Measurements from ENCODE around the gene OR13C2. TPM values are rescaled to one million over a fixed set of nuclear protein-coding genes. Genes with fewer than 3 reads are reported as not detected.
"Not testable (repeated sequence)": the region's sequence is repeated elsewhere in the genome, so short reads cannot be mapped to it uniquely, and the experiment has no call there.

OR13C2 gene, protein sequence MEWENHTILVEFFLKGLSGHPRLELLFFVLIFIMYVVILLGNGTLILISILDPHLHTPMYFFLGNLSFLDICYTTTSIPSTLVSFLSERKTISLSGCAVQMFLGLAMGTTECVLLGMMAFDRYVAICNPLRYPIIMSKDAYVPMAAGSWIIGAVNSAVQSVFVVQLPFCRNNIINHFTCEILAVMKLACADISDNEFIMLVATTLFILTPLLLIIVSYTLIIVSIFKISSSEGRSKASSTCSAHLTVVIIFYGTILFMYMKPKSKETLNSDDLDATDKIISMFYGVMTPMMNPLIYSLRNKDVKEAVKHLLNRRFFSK
- not detected for total RNA-seq

DNA sequence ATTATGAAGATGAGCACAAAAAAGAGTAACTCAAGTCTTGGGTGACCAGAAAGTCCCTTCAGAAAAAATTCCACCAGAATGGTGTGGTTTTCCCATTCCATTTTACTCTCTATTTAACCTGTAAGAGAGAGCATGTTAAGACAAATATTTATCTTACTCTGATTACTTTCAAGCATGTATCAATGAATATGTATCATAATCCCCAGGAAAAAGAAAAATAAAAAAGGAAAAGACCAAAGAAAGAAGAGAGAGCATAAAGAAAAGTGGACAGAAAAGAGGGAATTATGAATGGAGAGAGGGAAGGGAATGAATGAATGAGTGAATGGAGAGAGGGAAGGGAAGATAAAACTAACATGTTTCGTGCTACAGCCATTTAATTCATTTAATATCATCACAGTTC lies at the start of gene OR13C2:
OR13C2 (minus strand) TSS at position 101 of the 400 bp plus-strand sequence; CDS start at position 101, 0 bp downstream.
- 72 to 85% methylated on average over 1 of the region's 1 CpG for WGBS, 2 donors
- H3K36me3 ChIP-seq, result not testable (repeated sequence)

DNA sequence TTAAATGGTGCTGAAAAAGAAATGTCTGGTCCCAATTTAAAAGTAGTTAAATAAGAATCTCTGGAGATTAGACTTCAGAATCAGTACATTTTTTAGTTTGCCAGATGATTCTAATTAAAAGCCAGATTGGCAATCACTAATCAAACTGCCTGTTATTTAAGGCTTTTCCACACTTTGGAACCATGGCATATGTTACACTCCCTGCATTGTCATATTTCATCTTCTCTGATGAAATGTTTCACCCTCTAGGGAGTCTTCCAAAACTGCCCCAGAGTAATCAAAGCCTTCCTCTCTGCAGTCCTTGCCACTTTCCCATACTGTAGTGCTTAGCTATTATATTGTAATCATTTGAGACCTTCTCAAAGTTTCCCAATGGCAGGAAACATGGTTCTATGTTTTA lies 30.0 kb upstream of the OR13C2 start:
- TF ChIP-seq EP300 (IDR thresholded peaks at IDR 0.05) (no peak), POLR2A (IDR thresholded peaks at IDR 0.05) (no peak)
- TF ChIP-seq, protein P1, sequence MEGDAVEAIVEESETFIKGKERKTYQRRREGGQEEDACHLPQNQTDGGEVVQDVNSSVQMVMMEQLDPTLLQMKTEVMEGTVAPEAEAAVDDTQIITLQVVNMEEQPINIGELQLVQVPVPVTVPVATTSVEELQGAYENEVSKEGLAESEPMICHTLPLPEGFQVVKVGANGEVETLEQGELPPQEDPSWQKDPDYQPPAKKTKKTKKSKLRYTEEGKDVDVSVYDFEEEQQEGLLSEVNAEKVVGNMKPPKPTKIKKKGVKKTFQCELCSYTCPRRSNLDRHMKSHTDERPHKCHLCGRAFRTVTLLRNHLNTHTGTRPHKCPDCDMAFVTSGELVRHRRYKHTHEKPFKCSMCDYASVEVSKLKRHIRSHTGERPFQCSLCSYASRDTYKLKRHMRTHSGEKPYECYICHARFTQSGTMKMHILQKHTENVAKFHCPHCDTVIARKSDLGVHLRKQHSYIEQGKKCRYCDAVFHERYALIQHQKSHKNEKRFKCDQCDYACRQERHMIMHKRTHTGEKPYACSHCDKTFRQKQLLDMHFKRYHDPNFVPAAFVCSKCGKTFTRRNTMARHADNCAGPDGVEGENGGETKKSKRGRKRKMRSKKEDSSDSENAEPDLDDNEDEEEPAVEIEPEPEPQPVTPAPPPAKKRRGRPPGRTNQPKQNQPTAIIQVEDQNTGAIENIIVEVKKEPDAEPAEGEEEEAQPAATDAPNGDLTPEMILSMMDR (IDR thresholded peaks at IDR 0.05), result no peak
- H3K9me3 ChIP-seq, result peaks cover 0 to 40% (median 5%) of the 10 kb centered on the region in 4 donors
- H3K27me3 ChIP-seq, result no peaks in the 10 kb centered on the region
- no peak overlapping the region for H3K27ac ChIP-seq
- DNase-seq (ENCODE audit: low spot score in 2 of 2), result no peak
- no peaks in the 10 kb centered on the region for H3K4me1 ChIP-seq
- H3K36me3 ChIP-seq, result no peaks in the 10 kb centered on the region
- no peak overlapping the region for H3K4me3 ChIP-seq

More for the DNA sequence above, at the start of gene OR13C2:
- not testable (repeated sequence) for DNase-seq (ENCODE audit: low spot score in 2 of 2); H3K27me3 ChIP-seq; H3K9me3 ChIP-seq; H3K4me1 ChIP-seq; H3K27ac ChIP-seq
- peak within 1 kb of the TSS in 1 of 4 donors; percentile 4 for H3K4me3 ChIP-seq

DNA sequence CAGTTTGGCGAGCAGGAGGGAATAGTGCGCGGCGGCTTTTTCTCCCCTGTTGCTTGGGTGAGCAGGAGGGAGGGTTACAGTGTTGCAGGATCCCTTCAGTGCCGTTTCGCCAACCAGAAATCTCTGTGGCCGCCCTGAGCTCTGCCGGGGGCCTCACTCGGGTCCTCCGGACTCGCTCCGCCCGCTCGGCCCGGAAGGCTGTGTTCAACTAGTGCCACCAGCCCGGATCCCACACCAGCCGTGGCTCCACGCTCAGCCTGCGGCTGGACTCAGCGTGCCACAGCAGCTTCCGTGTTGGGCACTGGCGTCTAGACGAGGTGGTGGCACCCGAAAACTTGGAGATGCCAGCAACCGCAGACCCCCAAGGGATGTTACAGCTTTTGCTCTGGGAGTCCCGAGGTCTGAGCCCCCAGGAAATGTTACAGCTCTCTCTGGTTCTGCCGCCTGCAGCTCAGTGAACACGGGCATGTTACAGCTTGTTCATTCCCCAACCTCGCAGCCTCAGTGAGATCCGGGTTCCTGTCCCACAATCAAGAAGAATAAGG lies 28.6 kb upstream of the OR13C2 start:
- no peaks in the 10 kb centered on the region for H3K36me3 ChIP-seq
- H3K9me3 ChIP-seq, result peaks cover 0 to 29% (median under 1%) of the 10 kb centered on the region in 4 donors
- no peak for DNase-seq (ENCODE audit: low spot score in 2 of 2)
- 93 to 94% methylated on average over 13 to 30 of the region's 30 CpGs for WGBS, 2 donors
- no peak for TF ChIP-seq EP300 (IDR thresholded peaks at IDR 0.05)
- TF ChIP-seq, protein P1 (IDR thresholded peaks at IDR 0.05), result no peak
- no peak for TF ChIP-seq POLR2A (IDR thresholded peaks at IDR 0.05)
- no peaks in the 10 kb centered on the region for H3K27me3 ChIP-seq
- H3K4me1 ChIP-seq, result no peaks in the 10 kb centered on the region
- no peak overlapping the region for H3K4me3 ChIP-seq
- H3K27ac ChIP-seq, result no peak overlapping the region

DNA sequence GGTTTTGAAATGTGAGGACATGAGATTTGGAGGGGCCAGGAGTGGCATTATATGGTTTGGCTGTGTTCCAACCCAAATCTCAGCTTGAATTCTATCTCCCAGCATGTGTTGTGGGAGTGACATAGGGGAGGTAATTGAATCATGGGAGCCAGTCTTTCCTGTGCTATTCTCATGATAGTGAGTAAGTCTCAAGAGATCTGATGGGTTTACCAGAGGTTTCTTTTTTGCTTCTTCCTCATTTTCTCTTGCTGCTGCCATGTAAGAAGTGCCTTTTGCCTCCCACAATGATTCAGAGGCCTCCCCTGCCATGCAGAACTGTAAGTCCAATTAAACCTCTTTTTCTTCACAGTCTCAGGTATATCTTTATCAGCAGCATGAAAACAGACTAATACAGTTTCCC lies 20.5 kb upstream of the OR13C2 start:
- DNase-seq (ENCODE audit: low spot score in 2 of 2); H3K4me3 ChIP-seq; H3K27me3 ChIP-seq; H3K27ac ChIP-seq; H3K4me1 ChIP-seq; H3K36me3 ChIP-seq; H3K9me3 ChIP-seq: not testable (repeated sequence)

DNA sequence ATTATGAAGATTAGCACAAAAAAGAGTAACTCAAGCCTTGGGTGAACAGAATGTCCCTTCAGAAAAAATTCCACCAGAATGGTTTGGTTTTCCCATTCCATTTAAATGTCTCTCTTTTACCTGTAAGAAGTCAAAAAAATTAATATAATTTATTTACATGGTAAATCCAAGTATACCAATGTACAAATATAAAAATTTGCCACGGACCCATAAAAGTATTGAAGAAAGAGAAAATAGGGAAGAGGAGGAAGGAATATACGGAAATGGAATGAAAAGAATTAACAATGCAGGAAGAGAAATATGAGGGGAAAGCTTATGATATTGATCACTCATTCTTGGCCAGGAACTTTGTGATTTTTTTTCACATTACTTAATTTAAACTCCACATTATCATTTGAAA lies 12.7 kb upstream of the OR13C2 start, which contains the start of gene OR13C9:
OR13C9 (minus strand) TSS at position 101 of the 400 bp plus-strand sequence; CDS start at position 101, 0 bp downstream.
- H3K36me3 ChIP-seq, result no peaks in the 10 kb centered on the region

DNA sequence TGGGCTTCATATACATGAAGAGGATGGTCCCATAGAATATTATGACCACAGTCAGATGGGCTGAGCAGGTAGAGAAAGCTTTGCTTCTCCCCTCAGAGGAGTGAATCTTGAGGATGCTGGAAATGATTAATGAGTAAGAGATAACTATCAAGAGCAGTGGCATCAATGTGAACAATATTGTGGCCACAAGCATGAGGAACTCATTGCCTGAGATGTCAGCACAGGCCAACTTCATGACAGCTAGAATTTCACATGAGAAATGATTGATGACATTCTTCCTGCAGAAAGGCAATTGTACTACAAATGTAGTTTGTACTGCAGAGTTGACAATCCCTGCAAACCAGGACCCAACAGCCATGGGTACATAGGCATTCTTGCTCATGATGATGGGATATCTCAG lies 12.0 kb upstream of the OR13C2 start:
- Histone ChIP-seq H3K27ac (no peak overlapping the region), H3K36me3 (no peaks in the 10 kb centered on the region), H3K27me3 (no peaks in the 10 kb centered on the region), H3K9me3 (no peaks in the 10 kb centered on the region), H3K4me3 (no peak overlapping the region), H3K4me1 (no peaks in the 10 kb centered on the region)
- TF ChIP-seq, protein P1 (IDR thresholded peaks at IDR 0.05), result no peak
- no peak for TF ChIP-seq EP300 (IDR thresholded peaks at IDR 0.05)
- TF ChIP-seq POLR2A (IDR thresholded peaks at IDR 0.05), result no peak
- DNase-seq (ENCODE audit: low spot score in 2 of 2), result no peak

More for the DNA sequence above, 12.7 kb upstream of the OR13C2 start, which contains the start of gene OR13C9:
- Histone ChIP-seq H3K27me3 (no peaks in the 10 kb centered on the region), H3K4me1 (no peaks in the 10 kb centered on the region), H3K9me3 (no peaks in the 10 kb centered on the region), H3K4me3 (no peak within 1 kb of the TSS), H3K27ac (no peak within 1 kb of the TSS)
- no peak for TF ChIP-seq EP300 (IDR thresholded peaks at IDR 0.05)
- no peak for TF ChIP-seq POLR2A (IDR thresholded peaks at IDR 0.05)
- TF ChIP-seq, protein P1 (IDR thresholded peaks at IDR 0.05), result no peak
- 69 to 84% methylated on average over 2 of the region's 2 CpGs for WGBS, 2 donors
- DNase-seq (ENCODE audit: low spot score in 2 of 2), result no peak

Measured in tibial nerve (tissue), 4 donors.